OCI-LY7 (cell line): Measurements from ENCODE around the gene PCDH10. TPM values are rescaled to one million over a fixed set of nuclear protein-coding genes. Genes with fewer than 3 reads are reported as not detected.

Experiments used
- BruUV-seq: library from RNA; stranded (reverse); fragments of 400-500 nt; replicated peaks from 2 replicates; lab custom pipeline; 2021; lab: Mats Ljungman, UMichigan
- CTCF ChIA-PET: fragments of 300-600 bp; sonication (Branson Sonifier 250); formaldehyde crosslinking; loops from one replicate; lab custom pipeline; 2022; ENCODE audit warnings: antibody characterized with exemption; ENCODE audit not compliant: unreplicated experiment; lab: Charles Lee
- POLR2A ChIA-PET: fragments of 300-600 bp; sonication (Branson Sonifier 250); formaldehyde crosslinking; loops from one replicate; lab custom pipeline; 2022; ENCODE audit warnings: antibody characterized with exemption; lab: Charles Lee
- DNase-seq: peaks from one replicate; pipeline ENCODE4 v3.0.0-alpha.2; 2015; ENCODE audit warnings: low spot score
- H2AFZ ChIP-seq: fragments of 200-600 bp; sonication (generic), shearing (Covaris generic); 2 replicates; pipeline ENCODE4 v1.6.1; 2014; ENCODE audit warnings: mild to moderate bottlenecking, antibody characterized with exemption, low read length, moderate library complexity
- H3K27ac ChIP-seq: fragments of 200-600 bp; sonication (generic); 2 replicates; pipeline ENCODE4 v1.5.1; 2014; ENCODE audit warnings: mixed run types, low read depth, mild to moderate bottlenecking, moderate library complexity, low read length, inconsistent platforms; ENCODE audit not compliant: poor library complexity, severe bottlenecking
- H3K36me3 ChIP-seq: fragments of 200-600 bp; sonication (generic); 2 replicates; pipeline ENCODE4 v1.6.1; 2014; ENCODE audit warnings: mild to moderate bottlenecking, antibody characterized with exemption, low read length, moderate library complexity, mixed read lengths; ENCODE audit not compliant: insufficient read depth
- H3K4me1 ChIP-seq: fragments of 200-600 bp; sonication (generic); 2 replicates; pipeline ENCODE4 v1.5.1; 2014; ENCODE audit warnings: mild to moderate bottlenecking, low read length; ENCODE audit not compliant: insufficient read depth, poor library complexity, severe bottlenecking
- H3K4me2 ChIP-seq: fragments of 200-600 bp; sonication (generic); 2 replicates; pipeline ENCODE4 v1.6.1; 2014; ENCODE audit warnings: mild to moderate bottlenecking, low read length
- H3K4me3 ChIP-seq: fragments of 200-600 bp; sonication (generic); 2 replicates; pipeline ENCODE4 v1.5.1; 2014; ENCODE audit warnings: mild to moderate bottlenecking, low read depth, low read length; ENCODE audit not compliant: poor library complexity, severe bottlenecking
- H3K79me2 ChIP-seq: fragments of 200-600 bp; sonication (generic); 2 replicates; pipeline ENCODE4 v1.6.1; 2016; ENCODE audit warnings: low read depth, mild to moderate bottlenecking, low read length, moderate library complexity, mixed read lengths; ENCODE audit not compliant: insufficient read depth
- H3K9me2 ChIP-seq: fragments of 200-600 bp; sonication (generic); 2 replicates; pipeline ENCODE4 v1.6.1; 2016; ENCODE audit warnings: mild to moderate bottlenecking, low read length, mixed read lengths; ENCODE audit not compliant: insufficient read depth
- H3K9me3 ChIP-seq: fragments of 200-600 bp; sonication (generic); 2 replicates; pipeline ENCODE4 v1.6.1; 2014; ENCODE audit warnings: mild to moderate bottlenecking, mixed run types, low read length, mixed read lengths
- H4K20me1 ChIP-seq: fragments of 200-600 bp; sonication (generic); 2 replicates; pipeline ENCODE4 v1.6.1; 2014; ENCODE audit warnings: mild to moderate bottlenecking, antibody characterized with exemption, low read length, moderate library complexity, mixed read lengths; ENCODE audit not compliant: insufficient read depth
- CTCF ChIP-seq: fragments of 200-600 bp; sonication (generic); conservative IDR thresholded peaks from 2 replicates; pipeline ENCODE4 v1.5.1; 2014; ENCODE audit warnings: mild to moderate bottlenecking, antibody characterized with exemption, low read length, moderate library complexity, mixed read lengths
- EZH2phosphoT487 ChIP-seq: fragments of 200-600 bp; sonication (generic); IDR thresholded peaks from 2 replicates; pipeline ENCODE4 v1.6.1; 2018; ENCODE audit warnings: low read depth, borderline replicate concordance, mild to moderate bottlenecking, mixed run types, antibody characterized with exemption, low read length, moderate library complexity, mixed read lengths
- intact Hi-C: fragments of 100-400 bp; cut with micrococcal nuclease; formaldehyde crosslinking; loops from one replicate; pipeline ENCODE4 v1.10.0; 2022; ENCODE audit not compliant: unreplicated experiment
- total RNA-seq, 2 experiments: library from RNA; depleted of rRNA in 1 of 2; stranded (reverse); fragments of >200 nt in 1 of 2; shearing (Covaris generic) in 1 of 2; gene quantifications; 2 replicates each; pipeline ENCODE4 v1.2.3, GENCODE V29; 2014 to 2022

Gene PCDH10
- total RNA-seq, 2 experiments from 2014 or later: not detected

DNA sequence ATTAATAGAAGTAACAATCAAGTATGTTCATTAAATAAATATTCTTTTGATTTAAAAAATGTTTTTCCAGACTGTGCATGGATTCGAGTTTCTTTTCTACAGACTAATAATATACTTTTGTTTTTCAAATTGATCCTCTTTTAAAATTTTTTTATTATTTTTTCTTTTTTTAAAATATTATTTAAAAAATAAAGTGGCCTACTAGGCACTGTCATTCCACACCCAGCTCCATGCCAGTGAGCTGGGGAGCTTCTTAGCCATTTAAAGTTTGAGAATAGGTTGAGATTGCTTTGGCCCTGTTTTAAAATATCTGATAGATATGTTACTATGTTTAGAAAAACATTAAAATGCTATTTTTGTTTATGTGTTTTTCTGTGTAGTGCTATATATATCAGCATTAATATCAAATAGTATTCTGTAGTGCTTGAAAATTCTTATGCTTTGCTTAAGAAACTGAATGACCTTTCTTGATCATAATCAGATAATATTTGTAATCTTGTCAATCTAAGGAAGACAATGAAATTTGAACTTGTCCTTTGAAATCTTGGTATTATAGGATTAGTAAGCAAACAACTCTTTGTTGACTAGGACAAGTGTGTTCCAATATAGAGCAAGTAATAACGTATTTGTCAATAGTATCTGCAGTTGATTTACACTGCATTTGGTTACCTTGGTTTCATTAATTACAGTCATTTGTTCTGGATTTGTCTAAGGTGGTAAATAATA, 12.6 kb downstream of the PCDH10 start:
- POLR2A ChIA-PET: interaction anchor here (0.6 kb wide), 1 partner anchor 378 kb away, joined by 4 read pairs; no protein-coding TSS in a partner anchor
- DNase-seq: no peak
- no peak for TF ChIP-seq EZH2phosphoT487
- no peak for TF ChIP-seq CTCF
- CTCF ChIA-PET: no interaction called here
- Histone ChIP-seq H3K36me3 (no peaks in the 10 kb centered on the region), H3K4me1 (no peaks in the 10 kb centered on the region), H3K9me2 (no peaks in the 10 kb centered on the region), H3K27ac (no peak overlapping the region), H3K4me3 (no peak overlapping the region), H2AFZ (no peak overlapping the region), H3K9me3 (no peaks in the 10 kb centered on the region), H4K20me1 (no peaks in the 10 kb centered on the region), H3K79me2 (no peaks in the 10 kb centered on the region), H3K4me2 (no peak overlapping the region)
- no TSS peak for BruUV-seq
- intact Hi-C loops: no loop called here

DNA sequence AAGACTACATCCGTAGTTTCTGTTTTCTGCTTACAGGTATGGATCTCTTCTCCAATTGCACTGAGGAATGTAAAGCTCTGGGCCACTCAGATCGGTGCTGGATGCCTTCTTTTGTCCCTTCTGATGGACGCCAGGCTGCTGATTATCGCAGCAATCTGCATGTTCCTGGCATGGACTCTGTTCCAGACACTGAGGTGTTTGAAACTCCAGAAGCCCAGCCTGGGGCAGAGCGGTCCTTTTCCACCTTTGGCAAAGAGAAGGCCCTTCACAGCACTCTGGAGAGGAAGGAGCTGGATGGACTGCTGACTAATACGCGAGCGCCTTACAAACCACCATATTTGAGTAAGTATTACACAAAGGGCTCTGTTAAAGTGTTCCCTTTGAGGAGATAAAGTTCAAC, 13.8 kb downstream of the PCDH10 start:
- DNase-seq: no peak
- Histone ChIP-seq H3K4me3 (no peak overlapping the region), H2AFZ (no peak overlapping the region), H3K4me2 (no peak overlapping the region), H3K79me2 (no peaks in the 10 kb centered on the region), H4K20me1 (no peaks in the 10 kb centered on the region), H3K36me3 (no peaks in the 10 kb centered on the region), H3K27ac (no peak overlapping the region), H3K9me3 (no peaks in the 10 kb centered on the region), H3K4me1 (no peaks in the 10 kb centered on the region), H3K9me2 (no peaks in the 10 kb centered on the region)
- no peak for TF ChIP-seq CTCF
- TF ChIP-seq EZH2phosphoT487: no peak
- no TSS peak for BruUV-seq
- CTCF ChIA-PET: no interaction called here
- POLR2A ChIA-PET: interaction anchor here (0.6 kb wide), 1 partner anchor 224 kb away, joined by 8 read pairs; no protein-coding TSS in a partner anchor
- intact Hi-C loops: no loop called here

DNA sequence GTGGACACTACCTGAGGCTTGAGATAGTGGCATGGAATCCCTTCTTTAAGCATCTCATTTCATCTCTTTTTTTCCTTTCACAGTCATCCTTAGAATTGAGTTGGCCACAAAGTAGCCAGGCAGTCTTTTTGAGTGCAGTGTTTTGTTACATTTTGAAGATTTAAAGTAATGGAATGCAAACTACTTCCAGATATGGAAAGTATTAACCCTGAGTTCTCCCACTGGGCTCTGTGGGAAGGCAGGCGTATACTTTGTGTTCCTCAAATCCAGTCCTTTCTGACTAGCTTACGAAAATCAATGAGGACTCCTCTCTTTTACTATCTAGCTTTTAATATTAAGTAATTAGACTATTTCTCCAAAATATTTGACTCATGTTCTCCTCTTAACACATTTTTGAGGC, 29.9 kb downstream of the PCDH10 start:
- Histone ChIP-seq H3K4me1 (no peaks in the 10 kb centered on the region), H3K4me3 (no peak overlapping the region), H3K36me3 (no peaks in the 10 kb centered on the region), H3K9me2 (no peaks in the 10 kb centered on the region), H2AFZ (no peak overlapping the region), H3K9me3 (no peaks in the 10 kb centered on the region), H3K4me2 (no peak overlapping the region), H3K79me2 (no peaks in the 10 kb centered on the region), H3K27ac (no peak overlapping the region), H4K20me1 (no peaks in the 10 kb centered on the region)
- ChIA-PET CTCF (no interaction called here), POLR2A (interaction anchor here (0.7 kb wide), 1 partner anchor 48 kb away, joined by 3 read pairs; no protein-coding TSS in a partner anchor)
- TF ChIP-seq EZH2phosphoT487 (no peak), CTCF (no peak)
- no peak for DNase-seq
- BruUV-seq: no TSS peak
- intact Hi-C loops: no loop called here
